ENCODE measurements around the gene TTLL6. TPM values are rescaled to one million over a fixed set of nuclear protein-coding genes. Genes with fewer than 3 reads are reported as not detected.

TTLL6 gene
- total and polyA plus RNA-seq, 12 donors = under 0.01 to 2.0 (median 0.44) TPM; not detected in 4

DNA sequence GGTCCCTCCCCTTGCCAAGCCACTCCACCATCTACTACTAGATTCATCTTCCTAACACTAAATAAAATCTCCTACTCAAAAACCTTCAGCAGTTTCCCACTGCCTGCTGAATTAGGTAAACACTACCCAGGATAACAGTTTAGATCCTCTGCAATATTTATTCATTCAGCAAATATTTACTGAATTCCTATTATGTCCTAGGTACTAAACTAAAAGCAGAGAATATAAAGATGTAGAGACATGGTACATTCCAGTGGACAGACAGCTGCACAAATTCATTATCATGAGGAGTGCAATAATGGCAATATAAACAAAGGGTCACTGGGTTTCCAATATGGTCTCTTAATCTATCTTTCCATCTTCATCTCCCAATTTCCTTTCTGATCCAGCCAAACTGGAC, 57.7 kb downstream of the TTLL6 start:
- Histone ChIP-seq H3K27ac (no peak overlapping the region), H3K27me3 (peaks cover 52% of the 10 kb centered on the region), H3K36me3 (replicated peaks in 1 of 2) (no peaks in the 10 kb centered on the region), H3K4me3 (no peak overlapping the region), H3K9me3 (replicated peaks in 1 of 3) (no peaks in the 10 kb centered on the region), H3K4me1 (replicated peaks in 1 of 2) (peaks cover 0 to 8% of the 10 kb centered on the region in 2 donors)
- intact Hi-C loops (cut with DNase I) = no loop called here
- no peak for DNase-seq
- no peak for TF ChIP-seq POLR2A (IDR thresholded peaks at IDR 0.05)
- TF ChIP-seq, protein P1, sequence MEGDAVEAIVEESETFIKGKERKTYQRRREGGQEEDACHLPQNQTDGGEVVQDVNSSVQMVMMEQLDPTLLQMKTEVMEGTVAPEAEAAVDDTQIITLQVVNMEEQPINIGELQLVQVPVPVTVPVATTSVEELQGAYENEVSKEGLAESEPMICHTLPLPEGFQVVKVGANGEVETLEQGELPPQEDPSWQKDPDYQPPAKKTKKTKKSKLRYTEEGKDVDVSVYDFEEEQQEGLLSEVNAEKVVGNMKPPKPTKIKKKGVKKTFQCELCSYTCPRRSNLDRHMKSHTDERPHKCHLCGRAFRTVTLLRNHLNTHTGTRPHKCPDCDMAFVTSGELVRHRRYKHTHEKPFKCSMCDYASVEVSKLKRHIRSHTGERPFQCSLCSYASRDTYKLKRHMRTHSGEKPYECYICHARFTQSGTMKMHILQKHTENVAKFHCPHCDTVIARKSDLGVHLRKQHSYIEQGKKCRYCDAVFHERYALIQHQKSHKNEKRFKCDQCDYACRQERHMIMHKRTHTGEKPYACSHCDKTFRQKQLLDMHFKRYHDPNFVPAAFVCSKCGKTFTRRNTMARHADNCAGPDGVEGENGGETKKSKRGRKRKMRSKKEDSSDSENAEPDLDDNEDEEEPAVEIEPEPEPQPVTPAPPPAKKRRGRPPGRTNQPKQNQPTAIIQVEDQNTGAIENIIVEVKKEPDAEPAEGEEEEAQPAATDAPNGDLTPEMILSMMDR (IDR thresholded peaks at IDR 0.05) = no peak

DNA sequence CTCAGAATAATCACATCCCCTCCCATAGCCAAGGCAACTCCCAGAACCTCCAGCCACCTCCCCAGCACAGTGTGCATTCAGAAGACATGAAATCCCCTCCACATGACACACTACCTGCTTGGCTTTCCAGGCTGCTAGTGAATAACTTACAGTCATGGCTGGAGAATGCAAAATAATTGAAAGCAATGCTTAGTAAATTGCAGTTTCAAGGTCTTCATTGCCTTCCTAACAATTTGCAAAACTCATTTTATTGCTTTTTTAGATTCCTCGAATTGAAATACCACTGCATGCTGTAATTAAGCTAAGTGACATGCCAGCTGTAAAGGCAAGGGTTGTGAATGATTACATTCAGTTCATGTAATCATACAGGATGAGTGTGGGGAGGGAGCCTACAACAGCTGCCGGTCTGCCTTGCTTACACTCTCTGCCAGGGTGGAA, 59.5 kb downstream of the TTLL6 start:
- H3K36me3 ChIP-seq (replicated peaks in 1 of 2) = no peaks in the 10 kb centered on the region
- H3K27ac ChIP-seq = no peak overlapping the region
- H3K4me1 ChIP-seq (replicated peaks in 1 of 2) = peaks cover 0 to 19% of the 10 kb centered on the region in 2 donors
- TF ChIP-seq, protein P1 (IDR thresholded peaks at IDR 0.05) = no peak
- no peak for TF ChIP-seq POLR2A (IDR thresholded peaks at IDR 0.05)
- H3K4me3 ChIP-seq = no peak overlapping the region
- no peaks in the 10 kb centered on the region for H3K9me3 ChIP-seq (replicated peaks in 1 of 3)
- 38 to 61% (median 54%) methylated on average over 2 of the region's 2 CpGs for WGBS, 4 donors
- DNase-seq = no peak
- peaks cover 59% of the 10 kb centered on the region for H3K27me3 ChIP-seq
- intact Hi-C loops (cut with DNase I) = no loop called here

DNA sequence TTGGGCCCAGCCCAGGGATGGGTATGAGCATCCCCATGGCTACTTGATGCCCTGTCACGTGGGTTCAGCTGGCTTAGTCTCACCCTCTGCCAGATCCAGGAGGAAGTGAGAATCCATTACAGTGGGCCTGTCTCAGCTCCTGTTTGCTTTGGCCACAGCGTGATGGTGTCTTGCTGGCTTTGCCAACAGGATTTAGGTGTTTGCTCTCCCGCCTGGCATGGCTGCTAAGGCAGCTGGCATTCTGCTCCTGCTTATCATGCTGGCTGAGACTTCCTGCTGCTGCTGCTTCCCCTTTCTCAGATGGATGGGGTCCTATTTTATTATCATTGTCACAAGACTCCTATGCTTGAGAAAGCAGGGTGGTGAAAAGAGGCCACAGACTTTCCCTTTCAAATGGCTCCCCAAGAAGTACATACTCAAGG, 60.2 kb downstream of the TTLL6 start:
- no peaks in the 10 kb centered on the region for H3K9me3 ChIP-seq (replicated peaks in 1 of 3)
- H3K36me3 ChIP-seq (replicated peaks in 1 of 2) = no peaks in the 10 kb centered on the region
- peak in 2 of 7 donors; percentile 7 to 18 for DNase-seq
- no peak overlapping the region for H3K27ac ChIP-seq
- 37 to 68% (median 59%) methylated on average over 3 of the region's 3 CpGs for WGBS, 4 donors
- intact Hi-C loops (cut with DNase I) = no loop called here
- TF ChIP-seq, protein P1 (IDR thresholded peaks at IDR 0.05) = no peak
- no peak for TF ChIP-seq POLR2A (IDR thresholded peaks at IDR 0.05)
- peaks cover 66% of the 10 kb centered on the region for H3K27me3 ChIP-seq
- H3K4me1 ChIP-seq (replicated peaks in 1 of 2) = peaks cover 0 to 19% of the 10 kb centered on the region in 2 donors
- H3K4me3 ChIP-seq = no peak overlapping the region

DNA sequence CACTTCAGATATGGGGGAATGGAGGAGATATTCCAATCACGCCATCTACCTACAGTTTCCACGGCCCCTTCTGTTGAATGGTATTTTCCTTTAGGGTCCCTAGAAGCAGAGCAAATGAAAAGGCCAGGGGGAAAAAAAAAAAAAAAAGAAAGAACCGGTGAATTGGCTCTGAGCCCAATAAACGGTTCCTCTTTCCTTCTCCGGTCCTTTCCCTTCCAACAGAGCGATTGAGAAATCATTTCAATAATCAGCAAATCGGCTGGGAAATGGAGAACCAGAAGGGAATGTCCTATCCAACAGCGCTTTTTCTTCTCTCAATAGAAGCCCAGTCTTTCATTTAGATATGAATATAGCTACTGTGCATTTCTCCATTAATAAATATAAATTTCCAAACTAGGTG, 61.7 kb downstream of the TTLL6 start:
- no peak overlapping the region for H3K27ac ChIP-seq
- H3K36me3 ChIP-seq (replicated peaks in 1 of 2) = no peaks in the 10 kb centered on the region
- H3K4me1 ChIP-seq (replicated peaks in 1 of 2) = peaks cover 0 to 19% of the 10 kb centered on the region in 2 donors
- H3K27me3 ChIP-seq = peaks cover 75% of the 10 kb centered on the region
- no peak for DNase-seq
- TF ChIP-seq, protein P1 (IDR thresholded peaks at IDR 0.05) = no peak
- TF ChIP-seq POLR2A (IDR thresholded peaks at IDR 0.05) = no peak
- intact Hi-C loops (cut with DNase I) = no loop called here
- no peaks in the 10 kb centered on the region for H3K9me3 ChIP-seq (replicated peaks in 1 of 3)
- no peak overlapping the region for H3K4me3 ChIP-seq
- WGBS, 4 donors = 18 to 28% (median 21%) methylated on average over 8 of the region's 8 CpGs
